GM18498 (cell line): ENCODE results near the gene REV3L.
A peak's percentile ranks its signal among the peaks of the same experiment; 100 is the strongest.

Source experiments
- ATAC-seq: cut with Tn5 transposase; IDR thresholded peaks from one replicate; pipeline ENCODE4 v1.9.1; 2021; ENCODE audit warnings: mild to moderate bottlenecking, moderate library complexity; ENCODE audit not compliant: unreplicated experiment

REV3L gene

DNA sequence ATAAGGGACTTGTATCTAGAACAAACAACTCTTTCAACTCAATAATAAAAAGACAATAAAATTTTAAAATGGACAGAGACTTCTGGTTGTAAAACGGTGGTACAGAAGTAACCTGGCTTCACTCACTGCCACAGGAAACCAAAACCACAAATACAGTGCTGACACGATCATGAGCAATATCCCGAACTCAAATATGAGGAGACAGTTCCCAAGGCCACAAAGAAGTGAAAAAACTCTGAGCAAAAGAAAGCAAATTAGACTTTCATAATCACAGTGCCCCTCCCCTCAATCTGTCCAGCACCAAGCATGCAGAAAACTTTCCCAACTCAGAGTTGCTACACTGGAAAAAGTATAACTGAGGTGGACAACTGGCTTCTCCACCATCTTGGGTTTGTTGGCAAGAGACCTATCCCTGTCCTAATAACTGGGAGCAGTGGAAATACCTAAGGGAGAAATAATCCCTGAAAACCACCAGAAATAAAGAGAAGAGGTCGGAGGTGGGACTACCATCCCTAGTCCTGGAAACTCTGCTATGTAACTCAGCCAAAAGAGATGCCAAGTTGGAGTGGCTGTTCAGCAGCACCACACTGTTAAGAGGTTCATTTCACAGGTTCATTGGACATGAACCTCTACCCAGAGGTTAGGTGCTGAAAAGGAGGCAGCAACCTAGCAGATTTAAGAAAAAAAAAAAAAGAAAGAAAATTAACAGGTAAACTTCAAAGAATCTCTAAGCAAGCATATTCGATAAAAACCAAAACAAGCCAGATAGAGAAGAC, 55.5 kb downstream of the REV3L start:
- peak; percentile 72 for ATAC-seq

DNA sequence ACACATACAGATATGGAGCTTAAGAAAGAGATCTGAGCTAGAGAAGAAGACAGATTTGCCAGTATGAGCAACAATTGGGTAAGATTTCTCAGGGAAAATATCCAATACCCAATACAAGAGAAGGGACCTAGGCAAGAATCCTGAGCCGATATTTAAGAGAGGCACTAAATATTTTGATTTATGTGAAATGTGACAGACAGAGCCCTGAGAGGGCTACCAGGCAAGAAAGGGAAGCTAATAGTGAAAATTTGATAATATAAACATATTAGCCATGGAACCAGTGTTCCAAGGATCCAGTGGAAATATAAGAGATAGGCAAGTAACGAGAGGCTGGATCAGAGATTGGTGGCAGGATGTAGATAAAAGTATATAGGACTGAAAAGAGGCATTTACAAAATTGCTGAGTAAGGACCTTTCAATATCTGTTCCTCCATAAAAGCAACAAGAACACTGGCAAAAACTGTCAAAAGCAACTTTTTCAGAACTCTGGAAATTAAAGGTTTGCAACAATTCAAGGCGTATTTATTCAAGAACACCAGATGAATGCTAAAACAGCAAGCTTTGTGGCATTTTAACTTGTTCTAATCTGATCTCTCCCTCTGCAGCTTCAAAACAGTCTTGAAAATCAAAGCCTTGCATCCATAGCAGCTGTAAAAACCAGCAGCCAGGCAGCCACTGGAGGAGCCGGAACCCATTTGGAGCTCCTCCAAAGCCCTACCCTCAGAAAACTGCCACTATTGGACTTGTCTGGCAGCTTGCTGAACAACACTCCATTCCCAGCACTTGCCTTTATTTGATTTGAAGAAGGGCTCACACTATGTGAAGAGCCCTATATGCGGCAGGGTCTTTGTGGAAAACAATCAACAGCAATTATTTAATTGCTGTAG, 58.8 kb downstream of the REV3L start:
- ATAC-seq = no peak

DNA sequence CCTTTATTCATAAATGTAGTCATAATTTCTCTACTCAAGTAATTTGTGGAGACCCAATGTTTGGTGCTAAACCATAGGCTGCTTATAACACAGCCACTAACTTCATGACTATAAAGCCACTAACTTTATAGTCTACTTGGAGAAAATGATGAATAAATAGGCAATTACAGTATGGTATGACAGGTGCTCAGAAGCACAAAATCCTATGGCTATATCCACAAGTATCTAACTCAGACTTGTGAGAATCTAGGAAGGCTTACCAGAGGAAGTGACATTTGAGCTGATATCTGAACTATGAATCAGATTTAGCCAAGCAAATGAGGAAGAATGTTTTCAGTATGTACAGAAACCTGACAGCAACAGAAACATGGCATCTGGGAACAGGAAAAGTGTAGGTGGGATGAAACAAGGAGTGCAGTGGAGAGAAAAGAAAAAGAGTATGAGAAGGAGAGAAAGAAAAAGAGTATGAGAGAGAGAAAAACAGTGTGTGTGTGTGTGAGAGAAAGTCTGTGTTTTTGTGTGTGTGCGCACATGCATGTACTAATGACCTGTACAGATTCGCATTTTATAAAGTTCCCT, 59.9 kb downstream of the REV3L start:
- no peak for ATAC-seq

DNA sequence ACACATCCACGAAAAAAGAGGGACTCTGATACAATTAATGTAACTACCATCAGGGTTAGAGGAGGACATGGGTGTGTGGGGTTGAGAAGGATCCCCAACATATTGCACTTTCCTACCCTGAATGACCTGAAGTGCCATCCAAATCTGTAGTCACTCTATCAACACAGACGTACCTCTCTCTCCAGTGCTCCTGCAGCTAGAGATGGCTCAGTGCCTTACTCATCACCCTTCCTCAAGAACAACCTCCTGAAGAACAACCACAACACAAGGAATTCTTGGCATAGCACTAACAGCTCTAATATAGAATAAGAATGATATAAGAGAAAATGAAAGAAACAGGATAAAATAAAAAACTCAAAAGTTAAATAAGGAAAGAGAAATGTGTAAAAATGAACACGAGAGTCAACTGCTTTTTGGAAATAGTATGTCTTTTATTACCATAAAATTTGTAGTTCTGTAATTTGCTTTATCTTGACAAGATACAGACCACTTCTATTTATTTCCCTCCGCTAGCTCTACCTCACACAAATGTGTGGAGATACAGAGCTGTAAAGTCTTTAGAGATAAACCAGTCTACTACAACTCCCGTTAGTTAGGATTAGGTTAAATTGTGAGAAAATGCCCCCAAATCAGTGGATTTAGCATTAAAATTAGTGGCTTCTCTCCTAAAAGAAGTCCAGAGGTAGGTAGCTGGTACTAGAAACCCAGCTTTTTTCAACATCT, 63.9 kb downstream of the REV3L start:
- no peak for ATAC-seq

DNA sequence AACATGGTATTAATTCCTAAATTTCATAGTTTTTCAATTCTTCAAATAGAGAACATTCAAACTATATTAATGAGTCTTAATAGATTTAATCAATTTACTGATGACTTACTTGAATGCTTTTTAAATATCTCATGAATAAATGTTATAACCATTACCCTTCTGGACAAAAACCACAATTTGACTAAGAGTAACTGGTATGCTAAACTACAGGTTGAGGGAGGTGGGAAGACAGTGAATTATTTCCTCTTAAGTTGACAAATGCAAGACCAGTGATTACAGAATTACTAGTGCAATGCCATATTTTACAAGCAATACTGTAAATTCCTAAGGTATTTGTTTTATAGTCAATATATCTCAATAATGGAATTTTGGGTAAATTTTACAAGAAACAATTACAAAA, 65.1 kb downstream of the REV3L start:
- no peak for ATAC-seq

DNA sequence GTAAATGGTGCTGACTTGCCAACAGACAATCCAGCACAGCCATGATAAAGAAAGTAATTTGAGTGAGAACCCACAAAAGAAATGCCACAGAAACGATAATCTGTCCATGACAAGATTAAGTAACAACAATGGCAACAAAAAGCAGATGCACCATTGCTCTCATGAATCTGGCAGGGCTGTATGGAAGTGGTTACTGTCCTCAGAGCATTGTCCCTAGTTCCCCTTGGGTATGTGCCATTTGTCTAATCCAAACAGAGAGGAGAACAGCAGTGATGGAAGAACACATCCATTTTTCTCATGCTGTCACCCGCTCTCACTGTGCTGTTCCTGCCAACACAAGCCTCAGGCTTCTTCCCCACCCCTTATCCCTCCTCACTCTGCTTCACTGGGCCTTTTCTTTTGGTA, 65.8 kb downstream of the REV3L start:
- no peak for ATAC-seq

DNA sequence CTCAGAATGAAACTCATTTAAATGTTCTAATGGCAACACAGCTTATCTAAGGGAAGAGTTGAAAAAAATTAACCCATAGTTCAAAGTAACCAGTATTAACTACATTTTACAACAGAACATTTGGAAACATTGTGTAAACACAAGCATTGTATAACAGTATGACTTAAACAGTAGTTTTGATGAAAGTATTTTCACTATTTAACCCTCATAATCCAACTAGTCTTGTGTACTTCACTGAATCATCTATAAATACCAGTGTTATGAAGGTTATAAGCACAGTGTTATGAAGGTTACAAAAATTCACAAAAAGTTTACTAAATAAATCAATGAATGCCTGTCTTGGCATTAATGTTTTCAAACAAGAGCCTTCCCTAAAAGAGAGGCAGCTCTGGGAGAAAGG, 66.5 kb downstream of the REV3L start:
- ATAC-seq = no peak

DNA sequence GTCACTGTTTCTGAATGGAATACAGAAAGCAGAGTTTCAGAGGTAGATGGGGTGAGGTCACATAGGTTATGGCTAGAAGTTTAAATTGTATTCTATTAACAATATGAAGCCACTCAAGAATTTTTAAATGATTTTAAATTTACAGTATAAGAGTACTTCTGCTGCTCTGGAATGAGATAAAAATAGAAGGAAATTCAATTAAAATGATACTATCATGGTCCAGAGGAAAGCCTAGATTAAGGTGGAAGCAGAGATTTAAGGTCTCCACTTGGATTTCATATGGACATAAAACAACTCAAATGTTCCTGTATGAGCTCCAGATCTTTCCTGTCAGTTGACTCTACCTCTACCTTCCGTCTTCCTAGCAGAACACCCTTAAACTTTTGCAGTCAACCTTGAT, 68.6 kb downstream of the REV3L start:
- ATAC-seq = no peak

DNA sequence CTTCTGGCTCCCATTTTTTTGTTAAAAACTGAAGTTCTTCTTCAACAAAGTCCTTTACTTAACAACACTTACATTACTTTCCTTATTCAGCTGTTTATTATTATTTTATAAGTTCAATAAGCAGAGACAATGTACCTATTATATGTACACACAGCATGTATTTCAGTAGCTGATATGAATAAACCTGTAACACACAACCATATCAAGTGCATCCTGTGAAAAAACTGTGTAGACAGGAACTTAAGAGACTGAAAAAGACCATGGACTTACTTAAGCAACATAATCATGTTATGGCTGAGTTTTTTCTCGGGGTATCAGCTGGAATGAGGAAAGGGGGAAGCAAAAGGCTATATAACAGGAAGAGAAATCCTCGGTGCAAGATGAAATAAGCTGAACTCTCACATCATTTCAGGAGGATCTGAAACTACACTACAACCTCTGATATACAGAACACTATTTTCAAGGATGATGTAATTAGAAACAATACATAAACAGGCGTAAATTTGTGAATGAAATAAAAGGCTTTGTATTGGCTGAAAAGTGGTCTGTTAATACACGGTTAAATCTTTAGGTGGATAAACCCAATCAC, 70.9 kb downstream of the REV3L start:
- peak; percentile 63 for ATAC-seq

DNA sequence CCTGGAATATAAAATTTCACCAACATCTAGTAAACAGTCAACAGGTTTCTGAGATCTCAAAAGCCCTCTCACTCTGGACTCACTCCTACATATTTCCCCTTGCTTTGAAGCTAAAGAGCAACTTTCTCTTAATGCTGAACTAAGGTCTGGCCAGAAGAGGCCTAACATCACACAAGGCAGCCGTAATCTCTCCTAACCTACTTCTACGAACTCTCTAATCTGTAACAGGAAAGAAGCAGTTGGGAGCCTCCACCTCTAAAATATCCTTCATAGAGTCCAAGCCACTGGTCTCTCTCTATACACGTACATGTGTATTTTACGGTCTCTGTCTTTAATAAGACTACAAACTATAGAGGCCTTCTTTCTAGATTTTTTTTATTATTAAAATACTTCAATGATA, 72.0 kb downstream of the REV3L start:
- no peak for ATAC-seq

DNA sequence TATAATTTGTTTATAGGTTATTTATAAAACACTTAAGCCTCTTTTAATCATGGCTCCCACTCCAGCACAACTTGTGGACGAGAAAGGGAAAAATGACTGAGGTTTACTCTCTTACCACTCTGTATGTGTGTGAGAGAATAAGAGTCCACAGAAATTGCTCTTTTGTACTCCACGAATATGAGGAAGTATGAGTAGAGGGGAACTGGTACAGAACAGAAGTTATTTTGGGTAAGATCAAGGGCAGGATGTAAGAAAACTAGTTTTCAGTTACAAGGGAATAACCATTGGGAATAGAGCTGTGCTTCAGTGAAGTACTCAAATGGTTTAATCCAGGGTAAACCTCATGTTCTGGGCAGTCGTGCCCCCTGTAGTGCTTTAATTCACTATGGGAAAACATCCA, 72.6 kb downstream of the REV3L start:
- no peak for ATAC-seq

DNA sequence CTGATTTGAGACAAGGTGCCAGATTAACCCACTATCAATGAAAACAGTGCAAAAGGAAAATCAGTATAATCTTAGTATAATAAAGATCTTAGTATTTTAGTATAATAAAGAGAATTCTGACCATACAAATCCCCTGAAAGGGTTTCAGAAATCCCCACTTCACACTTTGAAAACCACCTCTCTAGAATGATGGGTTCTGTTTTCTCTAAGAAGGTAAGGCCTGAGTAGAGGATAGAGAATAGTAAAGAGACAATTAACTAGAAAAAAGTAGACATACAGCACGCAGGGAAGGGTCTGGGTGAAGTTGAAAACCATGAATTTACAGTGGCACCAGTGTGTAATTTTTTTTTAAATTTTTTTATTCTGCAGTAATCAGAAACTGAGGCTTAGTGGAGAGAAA, 73.6 kb downstream of the REV3L start:
- ATAC-seq = no peak

DNA sequence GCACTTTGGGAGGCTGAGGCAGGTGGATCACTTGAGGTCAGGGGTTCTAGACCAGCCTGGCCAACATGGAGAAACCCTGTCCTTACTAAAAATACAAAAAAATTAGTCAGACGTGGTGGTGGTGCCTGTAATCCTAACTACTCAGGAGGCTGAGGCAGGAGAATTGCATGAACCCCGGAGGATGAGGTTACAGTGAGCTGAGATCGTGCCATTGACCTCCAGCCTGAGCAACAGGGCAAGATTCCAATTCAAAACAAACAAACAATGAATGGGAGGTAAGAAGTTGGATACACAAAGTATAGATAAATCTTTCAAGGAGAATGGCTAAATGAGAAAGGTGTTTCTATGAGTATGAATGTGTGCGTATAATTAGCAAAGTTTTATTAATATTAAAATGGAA, 75.3 kb downstream of the REV3L start:
- no peak for ATAC-seq

DNA sequence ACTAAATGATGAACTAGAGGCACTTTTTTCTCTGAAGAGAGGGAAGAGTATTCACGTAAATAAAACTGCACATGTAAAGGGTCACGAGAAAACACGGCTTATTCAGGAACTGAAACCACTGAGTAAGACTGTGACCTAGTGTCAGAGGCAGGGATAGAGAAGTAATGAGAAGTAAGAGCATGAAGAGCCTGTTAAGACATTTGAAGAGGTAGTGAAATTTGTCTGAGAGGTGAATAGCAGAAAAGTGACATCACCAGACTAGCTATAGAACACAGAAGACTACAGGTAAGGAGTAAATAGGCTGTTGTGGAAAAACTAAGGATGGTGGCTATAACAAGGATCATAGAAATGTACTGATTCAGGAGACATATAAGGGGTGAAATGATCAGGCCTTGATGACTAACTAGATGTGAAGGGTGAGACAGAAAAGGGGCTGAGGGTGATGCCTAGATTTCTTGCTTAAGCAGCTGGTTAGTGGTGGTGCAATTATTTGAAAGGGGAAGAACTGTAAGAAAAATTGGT, 76.8 kb downstream of the REV3L start:
- peak; percentile 99 for ATAC-seq

DNA sequence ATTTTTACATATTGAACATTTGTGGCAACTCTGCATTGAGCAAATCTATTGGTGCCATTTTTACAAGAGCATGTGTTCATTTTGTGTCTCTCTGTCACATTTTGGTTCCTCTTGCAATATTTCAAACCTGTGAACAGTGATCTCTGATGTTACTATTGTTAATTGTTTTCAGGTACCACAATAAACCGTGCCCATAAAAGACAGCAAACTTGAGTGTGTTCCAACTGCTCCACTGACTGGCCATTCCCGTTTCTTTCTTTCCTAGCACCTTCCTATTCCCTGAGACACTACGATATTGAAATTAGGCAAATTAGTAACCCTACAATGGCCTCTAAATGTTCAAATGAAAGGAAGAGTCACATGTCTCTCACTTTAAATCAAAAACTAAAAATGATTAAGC, 79.6 kb downstream of the REV3L start:
- ATAC-seq = no peak

DNA sequence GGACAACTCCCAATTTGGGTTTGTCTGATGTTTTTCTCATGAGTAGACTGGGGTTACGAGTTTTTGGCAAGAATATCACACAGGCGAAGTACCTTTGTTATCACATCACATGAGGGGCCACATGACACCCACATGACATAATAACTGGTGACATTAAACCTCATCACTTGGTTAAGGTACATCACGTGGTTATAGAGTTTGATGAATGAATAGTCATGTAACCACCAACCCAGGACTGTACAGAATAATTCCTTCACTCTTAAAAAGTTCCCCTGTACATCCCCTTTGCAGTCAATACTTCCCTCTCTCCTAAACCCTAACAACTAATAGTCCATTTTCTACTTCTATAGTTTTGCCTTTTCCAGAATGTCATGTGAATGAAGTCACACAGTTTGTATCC, 83.4 kb downstream of the REV3L start:
- no peak for ATAC-seq

DNA sequence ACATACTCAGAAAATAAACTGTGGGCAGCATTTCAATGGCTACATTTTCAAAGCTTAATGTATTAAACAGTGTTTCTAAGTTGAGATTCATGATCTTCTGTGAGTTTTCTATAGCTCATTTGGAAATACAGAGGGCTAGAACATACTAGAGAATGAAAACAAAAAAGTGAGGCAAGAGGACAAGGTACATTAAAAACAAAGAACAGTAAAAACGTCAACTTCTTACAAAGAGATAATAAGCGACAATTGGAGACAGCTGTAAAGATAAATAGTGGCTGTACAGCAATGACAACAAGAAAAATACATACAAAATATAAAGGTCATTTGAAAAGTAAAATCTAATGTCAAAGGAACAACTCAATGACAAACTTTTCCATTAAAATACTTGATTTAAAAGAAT, 94.3 kb downstream of the REV3L start:
- no peak for ATAC-seq

DNA sequence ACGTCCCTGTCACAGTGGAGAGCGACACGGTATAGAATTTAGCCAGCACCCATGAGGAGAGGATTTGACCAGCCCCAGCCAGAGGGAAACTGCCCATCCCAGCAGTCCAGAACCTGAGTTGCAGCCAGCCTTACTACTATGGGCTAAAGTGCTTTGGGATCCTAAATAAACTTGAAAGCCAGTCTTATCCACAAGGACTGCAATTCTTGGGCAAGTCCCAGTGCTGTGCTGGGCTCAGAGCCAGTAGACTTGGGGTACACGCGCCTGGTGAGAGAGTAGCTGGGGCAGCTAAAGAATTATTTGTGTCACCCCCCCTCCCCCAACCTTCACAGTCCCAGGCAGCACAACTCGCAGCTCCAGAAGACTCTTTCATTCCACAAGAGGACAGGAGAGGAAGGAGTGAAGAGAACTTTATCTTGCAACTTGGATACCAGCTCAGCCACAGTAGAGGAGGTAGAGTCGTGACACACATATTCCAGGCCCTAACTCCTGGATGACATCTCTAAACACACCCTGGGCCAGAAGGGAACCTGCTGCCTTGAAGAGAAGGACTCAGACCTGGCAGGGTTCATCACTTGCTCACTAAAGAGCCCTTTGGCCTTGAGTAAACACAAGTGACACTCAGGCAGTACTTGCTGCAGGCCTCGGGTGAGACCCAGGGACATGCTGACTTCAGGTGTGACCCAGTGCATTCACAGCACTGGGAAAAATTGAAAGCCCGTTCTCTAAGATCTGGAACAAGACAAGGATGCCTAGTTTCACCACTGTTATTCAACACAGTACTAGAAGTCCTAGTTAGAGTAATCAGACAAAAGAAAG, 100.3 kb downstream of the REV3L start:
- ATAC-seq = no peak

DNA sequence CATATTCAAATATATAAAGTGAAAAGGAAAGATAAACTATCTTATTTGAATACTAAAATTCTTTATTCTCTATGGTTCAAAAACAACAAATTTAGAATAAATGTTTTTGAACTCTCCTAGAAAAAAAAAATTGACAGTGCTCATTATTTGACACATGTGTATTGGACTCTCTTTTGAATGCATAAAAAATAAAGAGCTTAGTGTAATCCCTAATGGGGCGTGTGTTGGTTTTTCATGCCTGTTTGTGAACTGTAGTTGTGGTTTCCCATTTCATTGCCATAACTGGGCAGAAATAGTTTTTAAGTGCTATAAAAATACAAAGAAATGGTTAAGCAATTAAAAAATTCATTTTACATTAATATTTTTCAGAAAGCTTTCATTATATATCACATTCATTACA, 101.3 kb downstream of the REV3L start:
- no peak for ATAC-seq

DNA sequence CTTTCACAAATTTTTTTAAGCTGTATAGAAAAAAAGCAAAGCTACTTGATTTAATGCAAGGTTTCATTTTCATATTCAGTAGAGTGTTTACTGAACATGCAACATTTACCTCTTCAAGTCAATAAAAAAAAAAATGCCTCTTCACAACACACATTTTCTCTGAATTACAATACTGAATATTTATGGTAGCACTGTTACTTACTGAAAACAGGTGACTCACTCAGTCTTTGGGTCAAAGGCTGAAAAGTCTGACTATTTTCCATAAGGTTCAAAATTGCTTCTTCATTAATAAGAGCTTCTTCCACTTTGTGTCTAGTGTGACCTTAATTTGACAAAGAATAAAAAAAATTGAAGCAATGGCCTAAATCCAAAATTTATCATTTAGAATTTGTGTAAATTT, 101.9 kb downstream of the REV3L start:
- no peak for ATAC-seq
